ENCODE data around the gene B3GAT2. TPM values are rescaled to one million over a fixed set of nuclear protein-coding genes. Genes with fewer than 3 reads are reported as not detected.

Gene B3GAT2
- total and polyA plus RNA-seq, 2 of the 13 experiments (the other 11 are each of a cell fraction or from before 2014, with no cell fraction given), result 0.01 to 0.02 TPM

- no peak for TF ChIP-seq JDP2 (CRISPR knock-in tag; IDR thresholded peaks at IDR 0.05; ENCODE audit: borderline replicate concordance)
- no peak for TF ChIP-seq SCMH1 (CRISPR knock-in tag; IDR thresholded peaks at IDR 0.05; ENCODE audit: borderline replicate concordance)
- no peak for TF ChIP-seq ZNF570 (CRISPR knock-in tag; IDR thresholded peaks at IDR 0.05; ENCODE audit: borderline replicate concordance)
These were observed 67.6 kb downstream of the B3GAT2 start for GRCh38 chr6:70889270-70889669.

GRCh38 chr6:70886661-70887060, 70.2 kb downstream of the B3GAT2 start:
- no peaks in the 10 kb centered on the region for H3K36me3 ChIP-seq (replicated peaks in 1 of 2; ENCODE audit: control insufficient read depth in 1 of 2, insufficient read depth in 2 of 2, low read length in 2 of 2)
- FAIRE-seq, result no peak
- peaks cover 16% of the 10 kb centered on the region; the same call in 1 of the 2 replicates for H3K4me1 ChIP-seq (ENCODE audit: insufficient read depth, low read length)
- no peak for ATAC-seq
- peaks cover 0 to 14% of the 10 kb centered on the region in 2 experiments; a peak in 3 of 5 replicates for H3K27me3 ChIP-seq (ENCODE audit: control insufficient read depth in 1 of 2, insufficient read depth in 2 of 2, low read length in 2 of 2)
- no peak overlapping the region for H3K4me3 ChIP-seq (replicated peaks in 1 of 3; ENCODE audit: insufficient read depth in 1 of 3, low read depth in 2 of 3, low read length in 3 of 3)
- WGBS (ENCODE audit: low lambda C conversion rate), result 25% methylated on average over 1 of the region's 2 CpGs
- CTCF ChIA-PET (ENCODE audit: low intra/inter-chr PET ratio, low total read pairs), result no interaction called here
- no peak overlapping the region for H3K27ac ChIP-seq (ENCODE audit: extremely low read length, insufficient read depth, low read length)
- H3K79me2 ChIP-seq (ENCODE audit: insufficient read depth, low read length), result no peaks in the 10 kb centered on the region
- BruUV-seq (replicated peaks), result no TSS peak
- DNase-seq (ENCODE audit: low spot score), result no peak
- no peaks in the 10 kb centered on the region for H4K20me1 ChIP-seq (ENCODE audit: insufficient read depth, low read length)
- TF ChIP-seq ZNF564 (CRISPR knock-in tag; IDR thresholded peaks at IDR 0.05) (no peak), U2AF2 (IDR thresholded peaks at IDR 0.05; ENCODE audit: low read depth, low read length) (no peak)
- POLR2A ChIA-PET, result no interaction called here
- H3K4me2 ChIP-seq (ENCODE audit: low read depth, low read length), result no peak overlapping the region
- intact Hi-C loops (cut with micrococcal nuclease; ENCODE audit: unreplicated experiment), result loop anchor here (10.0 kb wide), 1 partner anchor 128 kb away; no protein-coding TSS in a partner anchor
- H3K9ac ChIP-seq (ENCODE audit: insufficient read depth, low read depth, low read length), result no peak overlapping the region
- in situ Hi-C loops (cut with HindIII; ENCODE audit: extremely low pct_ligation_motif_present, low pct_unique_long_range_greater_than_20kb), result loop anchor here (5.0 kb wide), 1 partner anchor 179 kb away; no protein-coding TSS in a partner anchor
- no peak overlapping the region for H2AFZ ChIP-seq (ENCODE audit: low read length)
- H3K9me3 ChIP-seq (ENCODE audit: low read length), result no peaks in the 10 kb centered on the region

More at GRCh38 chr6:70889270-70889669, 67.6 kb downstream of the B3GAT2 start:
- Histone ChIP-seq H3K79me2 (ENCODE audit: insufficient read depth, low read length) (no peaks in the 10 kb centered on the region), H3K4me2 (ENCODE audit: low read depth, low read length) (no peak overlapping the region), H3K9ac (ENCODE audit: insufficient read depth, low read depth, low read length) (no peak overlapping the region), H3K36me3 (replicated peaks in 1 of 2; ENCODE audit: control insufficient read depth in 1 of 2, insufficient read depth in 2 of 2, low read length in 2 of 2) (no peaks in the 10 kb centered on the region), H3K4me1 (ENCODE audit: insufficient read depth, low read length) (peaks cover 8% of the 10 kb centered on the region; the same call in 1 of the 2 replicates), H3K27ac (ENCODE audit: extremely low read length, insufficient read depth, low read length) (no peak overlapping the region), H3K27me3 (ENCODE audit: control insufficient read depth in 1 of 2, insufficient read depth in 2 of 2, low read length in 2 of 2) (peaks cover 0 to 20% of the 10 kb centered on the region in 2 experiments; a peak in 4 of 5 replicates), H3K4me3 (replicated peaks in 1 of 3; ENCODE audit: insufficient read depth in 1 of 3, low read depth in 2 of 3, low read length in 3 of 3) (no peak overlapping the region), H2AFZ (ENCODE audit: low read length) (no peak overlapping the region), H4K20me1 (ENCODE audit: insufficient read depth, low read length) (no peaks in the 10 kb centered on the region), H3K9me3 (ENCODE audit: low read length) (no peaks in the 10 kb centered on the region)
- BruUV-seq (replicated peaks), result no TSS peak
- no peak for FAIRE-seq
- intact Hi-C loops (cut with micrococcal nuclease; ENCODE audit: unreplicated experiment), result loop anchor here (10.0 kb wide), 1 partner anchor 126 kb away; no protein-coding TSS in a partner anchor
- ChIA-PET CTCF (ENCODE audit: low intra/inter-chr PET ratio, low total read pairs) (no interaction called here), POLR2A (no interaction called here)
- no peak for ATAC-seq
- in situ Hi-C loops (cut with HindIII; ENCODE audit: extremely low pct_ligation_motif_present, low pct_unique_long_range_greater_than_20kb), result loop anchor here (5.0 kb wide), 1 partner anchor 182 kb away; no protein-coding TSS in a partner anchor
- DNase-seq (ENCODE audit: low spot score), result no peak
- 50% methylated on average over 5 of the region's 7 CpGs for WGBS (ENCODE audit: low lambda C conversion rate)

Data from HepG2 (cell line).